GM10266 (cell line): Measurements from ENCODE around the gene ILKAP.

Source experiments
- DNase-seq: peaks from one replicate; pipeline ENCODE4 v3.0.0; 2012; ENCODE audit errors: extremely low spot score
- CTCF ChIP-seq: IDR thresholded peaks from 2 replicates; pipeline ENCODE4 v1.5.1; 2012; ENCODE audit warnings: mild to moderate bottlenecking, low read depth; ENCODE audit not compliant: control insufficient read depth, insufficient read depth; ENCODE audit errors: missing control alignments

Gene ILKAP

GRCh38 chr2:238141541-238142318, 61.8 kb downstream of the ILKAP start:
- DNase-seq = no peak
- no peak for TF ChIP-seq CTCF

- DNase-seq = no peak
- TF ChIP-seq CTCF = no peak
Observed at GRCh38 chr2:238140721-238141540, 62.6 kb downstream of the ILKAP start.

GRCh38 chr2:238140040-238140439, 63.5 kb downstream of the ILKAP start:
- no peak for DNase-seq
- TF ChIP-seq CTCF = no peak

GRCh38 chr2:238139196-238140039, 64.1 kb downstream of the ILKAP start:
- peak; percentile 75 for TF ChIP-seq CTCF
- DNase-seq = peak; percentile 78

GRCh38 chr2:238138331-238139195, 64.9 kb downstream of the ILKAP start, which contains the start of gene KLHL30:
Gene KLHL30, plus strand, starts transcription at chr2:238138668. Its CDS starts 2,087 bp downstream, at chr2:238140755.
- no peak for DNase-seq
- TF ChIP-seq CTCF = no peak

- no peak for TF ChIP-seq CTCF
- DNase-seq = no peak
Observed at GRCh38 chr2:238137885-238138284, 65.6 kb downstream of the ILKAP start.
